Epidermal melanocyte (primary cell): ENCODE results near the gene GNG10.
"Not testable (repeated sequence)": the region's sequence is repeated elsewhere in the genome, so short reads cannot be mapped to it uniquely, and the experiment has no call there.

Source experiments
- DNase-seq: peaks from one replicate; pipeline ENCODE4 v3.0.0; 2011; ENCODE audit warnings: low spot score; ENCODE audit not compliant: insufficient read length

Gene GNG10

DNA sequence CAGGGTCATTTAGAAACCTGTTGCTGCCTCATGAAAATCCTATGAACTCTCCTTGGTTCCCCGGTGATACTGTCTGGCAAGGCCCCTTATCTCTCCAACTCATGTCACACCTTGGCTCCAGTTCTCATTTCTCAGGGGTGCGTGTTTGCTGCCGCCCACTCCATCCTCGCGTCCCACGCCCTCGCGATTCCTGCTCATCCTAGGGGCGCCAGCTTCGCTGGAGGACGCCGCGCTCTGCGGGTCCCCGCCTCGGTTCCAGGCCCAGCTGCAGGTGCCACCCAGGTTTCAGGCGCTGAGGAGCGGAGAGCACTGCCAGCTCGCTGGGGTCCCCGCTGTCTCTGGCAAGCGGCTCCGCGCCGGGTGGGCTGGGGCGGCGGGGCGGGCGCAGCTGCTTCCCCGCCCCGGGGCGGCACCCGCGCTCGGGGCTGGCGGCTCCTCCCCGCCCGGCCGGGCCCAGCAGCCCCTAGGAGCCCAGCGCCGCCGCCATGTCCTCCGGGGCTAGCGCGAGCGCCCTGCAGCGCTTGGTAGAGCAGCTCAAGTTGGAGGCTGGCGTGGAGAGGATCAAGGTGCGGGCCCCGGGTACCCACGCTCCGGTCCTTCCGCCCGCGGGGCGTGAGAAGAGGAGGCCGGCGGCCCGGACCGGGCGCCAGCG, at the start of gene GNG10:
Gene GNG10, plus strand, starts transcription at position 456 of the 652 bp plus-strand sequence. Its CDS starts 30 bp downstream, at position 486.
- DNase-seq: peak; percentile 75

DNA sequence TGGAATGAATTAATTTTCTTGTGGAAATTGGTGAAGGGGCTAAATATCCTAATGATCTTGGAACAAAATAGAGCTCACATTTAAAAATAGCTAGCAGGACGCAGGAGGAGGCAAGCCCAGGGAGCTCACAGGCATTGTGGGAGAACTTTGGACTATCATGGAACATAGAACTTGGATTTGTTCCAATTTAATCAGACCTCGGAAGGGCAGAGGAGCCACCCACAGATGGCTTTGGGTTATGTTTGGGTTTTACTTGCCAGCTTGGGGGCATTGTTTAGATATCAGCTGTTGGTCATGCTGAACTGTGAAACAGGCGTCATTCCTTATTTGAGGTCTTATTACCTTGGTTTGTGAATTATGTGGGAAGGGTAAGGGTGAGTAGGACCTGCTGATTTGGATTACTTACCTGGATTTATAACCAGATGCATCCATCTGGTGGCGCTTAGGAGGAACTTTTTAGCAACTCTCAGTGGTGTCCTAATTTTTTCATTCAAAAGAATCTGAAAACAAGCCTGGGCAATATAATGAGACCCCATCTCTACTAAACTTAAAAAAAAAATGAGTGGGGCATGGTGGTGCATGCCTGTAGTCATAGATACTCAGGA, 47.9 kb upstream of the GNG10 start:
- DNase-seq: no peak

DNA sequence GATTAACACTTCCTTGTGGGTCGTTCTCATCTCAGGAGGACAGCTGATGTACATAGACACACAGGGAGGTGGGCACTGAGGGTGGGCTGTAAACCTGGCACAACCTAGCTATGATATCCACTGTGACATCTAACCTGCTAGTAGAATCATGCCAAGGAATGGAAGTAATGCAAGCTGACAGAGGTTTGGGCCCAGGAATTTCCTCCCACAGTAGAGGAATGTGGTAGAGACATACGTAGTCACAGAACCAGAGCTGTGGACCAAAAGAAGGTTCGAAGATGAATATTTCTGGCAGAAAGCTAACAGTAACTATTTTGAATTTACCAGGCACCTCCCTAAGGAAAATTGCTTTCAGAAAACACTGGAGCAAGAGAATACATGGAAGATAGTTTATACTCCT, 45.5 kb upstream of the GNG10 start:
- no peak for DNase-seq

DNA sequence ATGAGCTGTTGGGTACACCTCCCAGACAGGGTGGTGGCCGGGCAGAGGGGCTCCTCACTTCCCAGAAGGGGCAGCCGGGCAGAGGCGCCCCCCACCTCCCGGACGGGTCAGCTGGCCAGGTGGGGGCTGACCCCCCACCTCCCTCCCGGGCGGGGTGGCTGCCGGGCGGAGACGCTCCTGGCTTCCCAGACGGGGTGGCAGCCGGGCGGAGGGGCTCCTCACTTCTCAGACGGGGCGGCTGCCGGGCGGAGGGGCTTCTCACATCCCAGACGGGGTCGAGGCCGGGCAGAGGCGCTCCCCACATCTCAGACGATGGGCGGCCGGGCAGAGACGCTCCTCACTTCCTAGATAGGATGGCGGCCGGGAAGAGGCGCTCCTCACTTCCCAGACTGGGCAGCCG, 44.1 kb upstream of the GNG10 start:
- not testable (repeated sequence) for DNase-seq

DNA sequence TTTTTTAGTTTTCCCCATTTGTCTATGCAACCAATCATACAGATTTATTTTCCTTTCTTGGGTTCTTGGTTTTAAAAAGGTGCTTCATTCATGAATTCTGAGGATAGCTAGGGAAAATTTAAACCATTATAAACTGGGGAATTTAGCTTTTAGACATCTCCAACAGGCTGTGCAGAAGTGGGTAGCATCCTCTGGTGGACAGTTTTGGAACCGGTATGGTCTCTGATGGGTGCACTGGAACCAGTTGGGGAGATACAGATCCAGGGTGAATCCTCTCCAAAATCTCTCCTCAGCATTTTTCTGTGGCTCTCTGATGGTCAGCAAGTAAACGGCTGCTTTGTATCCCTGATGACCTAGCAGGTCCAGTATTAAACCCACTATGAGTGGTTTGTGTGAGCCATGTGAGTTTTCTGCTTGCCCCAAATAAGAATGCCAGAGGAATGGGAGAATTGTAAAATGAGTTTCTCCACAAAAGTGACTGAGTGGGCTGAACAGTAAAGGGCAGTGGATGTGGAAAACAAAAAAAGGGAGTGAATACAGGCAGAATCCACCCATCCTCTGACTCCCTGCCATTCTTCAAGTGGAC, 39.4 kb upstream of the GNG10 start:
- DNase-seq: no peak

DNA sequence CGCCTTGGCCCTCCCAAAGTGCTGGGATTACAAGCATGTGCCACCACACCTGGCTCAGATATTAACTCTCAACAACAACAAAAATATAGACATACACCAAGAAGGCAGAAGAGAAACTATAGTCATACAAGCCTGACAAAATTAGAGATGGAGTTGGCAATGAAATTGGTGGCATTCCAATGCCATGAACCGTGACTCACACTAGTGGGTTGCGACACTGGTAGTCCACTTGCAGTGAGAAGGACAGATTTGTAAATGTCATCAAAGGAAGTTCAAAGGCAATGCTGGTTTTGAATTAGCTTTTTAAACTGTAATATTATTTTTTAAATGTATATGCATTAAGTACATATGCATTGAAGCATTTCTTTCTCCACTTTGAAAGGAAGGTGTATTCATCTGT, 38.8 kb upstream of the GNG10 start:
- DNase-seq: peak; percentile 63

DNA sequence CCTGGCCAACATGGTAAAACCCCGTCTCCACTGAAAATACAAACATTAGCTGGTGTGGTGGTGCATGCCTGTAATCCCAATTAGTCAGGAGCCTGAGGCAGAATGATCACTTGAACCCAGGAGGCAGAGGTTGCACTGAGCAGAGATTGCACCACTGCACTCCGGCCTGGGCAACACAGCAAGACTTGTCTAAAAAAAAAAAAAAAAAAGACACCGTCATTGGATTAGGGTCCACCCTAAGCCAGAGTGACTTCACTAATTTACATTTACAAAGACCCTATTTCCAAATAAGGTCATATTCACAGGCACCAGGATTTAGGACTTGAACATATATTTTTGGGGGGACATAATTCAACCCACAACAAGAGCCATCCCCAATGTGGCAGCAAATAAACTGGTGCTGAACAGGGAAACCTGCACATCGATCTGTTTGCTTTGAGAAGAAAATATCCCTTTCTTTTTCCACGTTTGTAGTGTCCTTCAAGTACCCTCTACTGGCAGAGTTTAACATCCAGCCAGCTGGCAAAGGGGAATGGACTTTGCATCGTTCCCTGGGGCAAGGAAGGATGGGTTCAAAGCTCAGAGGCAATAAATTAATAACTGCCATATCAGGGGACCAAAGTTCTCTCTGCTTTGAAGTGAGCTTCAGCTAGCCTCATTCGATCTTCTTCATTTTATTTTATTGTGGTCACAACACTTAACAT, 34.0 kb upstream of the GNG10 start:
- no peak for DNase-seq

DNA sequence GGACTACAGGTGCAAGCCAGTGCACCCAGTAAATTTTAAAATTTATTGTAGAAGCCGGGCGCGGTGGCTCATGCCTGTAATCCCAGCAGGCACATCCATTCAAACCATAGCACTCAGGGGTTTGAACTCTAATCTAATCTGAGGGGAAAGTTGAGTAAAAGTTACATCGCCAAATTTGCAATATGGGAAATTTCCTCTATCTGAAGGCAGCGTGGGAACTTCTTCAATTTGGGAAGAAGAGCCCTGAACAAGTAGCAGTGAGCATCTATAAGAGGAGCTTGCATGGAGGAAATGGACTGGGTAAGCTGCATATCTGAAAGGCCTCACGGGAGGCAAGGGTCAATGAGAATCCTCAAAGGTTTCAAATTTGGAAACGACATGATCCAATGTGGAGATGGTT, 33.0 kb upstream of the GNG10 start:
- DNase-seq: no peak

DNA sequence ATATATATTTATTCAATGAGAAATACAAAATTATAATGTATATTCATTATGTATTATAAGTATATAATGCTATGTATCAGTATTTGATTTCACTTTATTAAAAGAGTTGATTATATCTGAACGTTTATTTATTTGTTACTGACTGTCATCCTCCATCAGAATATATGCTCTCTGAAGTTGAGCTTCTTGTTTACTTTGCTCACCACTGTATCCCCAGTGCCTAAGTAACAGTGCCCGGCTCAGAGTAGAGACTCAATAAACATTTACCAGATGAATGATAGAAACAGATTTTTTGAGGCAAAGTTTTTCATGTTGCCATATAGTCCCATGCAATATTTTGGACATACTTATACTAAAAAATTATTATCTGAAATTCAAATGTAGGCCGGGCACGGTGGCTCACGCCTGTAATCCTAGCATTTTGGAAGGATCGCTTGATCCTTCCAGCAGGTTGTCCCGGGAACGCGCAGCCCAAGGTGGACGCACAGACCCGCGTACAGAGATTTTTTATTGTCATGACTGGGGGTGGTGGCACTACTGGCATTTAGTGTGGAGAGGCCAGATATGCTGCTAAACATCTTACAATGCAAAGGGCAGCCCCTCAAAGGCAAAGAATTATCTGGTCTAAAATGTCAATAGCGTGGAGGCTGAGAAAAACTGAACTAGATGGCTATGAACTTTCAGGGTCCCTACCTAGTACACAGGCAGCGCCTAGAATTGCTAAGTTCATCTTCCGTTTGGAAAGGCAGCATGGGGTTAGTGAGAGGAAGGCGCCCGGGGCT, 31.0 kb upstream of the GNG10 start:
- no peak for DNase-seq

DNA sequence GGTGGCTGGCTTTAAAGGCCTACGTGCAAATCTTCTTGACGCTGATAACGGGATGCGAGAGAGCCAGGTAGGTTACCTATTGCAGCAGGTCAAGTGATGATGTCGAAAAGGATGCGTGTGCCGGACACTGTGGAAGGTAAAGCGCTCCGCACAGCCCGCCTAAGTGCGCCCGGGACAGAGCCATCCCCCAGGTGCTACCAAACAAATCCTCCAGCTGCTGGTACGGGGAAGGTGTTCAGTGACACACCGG, 30.5 kb upstream of the GNG10 start:
- DNase-seq: no peak

DNA sequence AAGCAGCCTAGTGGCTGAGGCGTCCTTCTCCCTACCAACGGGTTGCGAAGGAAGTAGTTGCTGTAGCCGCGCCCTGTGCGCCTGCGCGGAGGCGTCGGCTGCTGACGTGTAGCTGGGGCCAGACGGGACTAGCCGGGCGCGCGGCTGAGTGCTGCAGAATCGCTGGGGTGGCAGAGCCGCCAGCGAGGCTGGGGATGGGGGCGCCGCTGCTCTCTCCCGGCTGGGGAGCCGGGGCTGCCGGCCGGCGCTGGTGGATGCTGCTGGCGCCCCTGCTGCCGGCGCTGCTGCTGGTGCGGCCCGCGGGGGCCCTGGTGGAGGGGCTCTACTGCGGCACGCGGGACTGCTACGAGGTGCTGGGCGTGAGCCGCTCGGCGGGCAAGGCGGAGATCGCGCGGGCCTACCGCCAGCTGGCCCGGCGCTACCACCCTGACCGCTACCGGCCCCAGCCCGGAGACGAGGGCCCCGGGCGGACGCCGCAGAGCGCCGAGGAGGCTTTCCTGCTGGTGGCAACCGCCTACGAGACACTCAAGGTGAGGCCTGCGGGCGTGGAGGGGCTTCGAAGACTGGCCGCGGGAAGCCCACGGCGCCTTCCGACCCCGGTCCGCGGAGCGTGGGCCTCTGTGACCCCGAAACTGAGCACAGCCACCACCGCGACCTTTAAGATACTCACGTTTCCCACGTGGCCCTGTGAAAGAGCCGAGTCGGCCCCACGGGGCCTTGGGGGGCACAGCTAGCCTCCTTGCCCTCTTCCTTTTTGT, 30.0 kb upstream of the GNG10 start, which contains the start of gene DNAJC25:
Gene DNAJC25, plus strand, starts transcription at position 121 of the 758 bp plus-strand sequence. Its CDS starts 74 bp downstream, at position 195.
- peak; percentile 100 for DNase-seq

DNA sequence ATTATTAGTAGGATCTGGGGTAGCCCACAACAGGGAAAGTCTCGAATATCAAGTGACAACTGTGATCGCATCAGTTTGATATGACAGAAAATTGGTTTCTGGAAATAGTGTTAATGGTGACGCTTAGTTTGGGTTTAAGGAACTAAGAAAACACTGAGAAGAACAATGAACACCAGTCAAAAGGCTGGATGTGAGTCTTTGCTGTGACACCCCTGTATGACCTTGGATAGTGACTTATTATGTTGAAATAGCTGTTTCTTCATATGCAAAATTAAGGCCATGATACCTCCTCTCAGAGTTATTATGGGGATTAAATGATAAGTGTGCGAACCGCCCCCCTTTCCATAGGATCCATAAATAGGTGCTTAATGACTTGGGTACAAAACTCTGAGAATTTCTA, 29.3 kb upstream of the GNG10 start:
- no peak for DNase-seq

DNA sequence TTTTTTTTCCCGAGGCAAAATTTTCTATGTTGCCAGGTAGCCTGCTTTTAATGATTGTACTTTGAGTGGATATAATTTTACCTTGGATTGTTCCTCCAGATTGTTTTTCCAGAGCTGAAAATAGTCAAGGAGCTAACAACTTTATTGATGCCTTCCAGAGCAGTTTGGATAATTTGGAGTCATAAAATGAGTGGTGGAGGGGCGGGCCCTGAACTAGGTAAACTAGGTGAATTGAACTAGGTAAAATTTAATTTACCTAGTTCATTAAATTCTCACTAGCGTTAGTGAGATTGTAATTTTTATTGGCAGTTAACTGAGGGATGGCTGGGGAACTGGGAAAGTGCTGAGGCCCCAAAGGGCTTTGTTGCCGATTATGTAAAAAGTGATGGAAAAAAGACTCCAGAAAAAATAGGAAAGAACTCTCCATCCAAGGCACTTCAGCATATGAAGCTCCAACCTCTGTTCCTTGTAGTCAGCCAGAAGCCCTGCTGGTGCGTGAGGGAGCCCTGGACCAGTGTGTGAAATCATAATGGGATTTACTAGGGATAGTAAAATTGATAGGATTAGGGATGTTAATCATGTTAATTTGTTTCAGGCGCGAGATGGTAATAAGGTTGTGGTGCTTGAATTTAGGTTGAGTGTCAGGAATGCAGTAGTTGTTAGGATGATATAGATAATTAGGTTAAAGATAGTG, 28.6 kb upstream of the GNG10 start:
- no peak for DNase-seq

DNA sequence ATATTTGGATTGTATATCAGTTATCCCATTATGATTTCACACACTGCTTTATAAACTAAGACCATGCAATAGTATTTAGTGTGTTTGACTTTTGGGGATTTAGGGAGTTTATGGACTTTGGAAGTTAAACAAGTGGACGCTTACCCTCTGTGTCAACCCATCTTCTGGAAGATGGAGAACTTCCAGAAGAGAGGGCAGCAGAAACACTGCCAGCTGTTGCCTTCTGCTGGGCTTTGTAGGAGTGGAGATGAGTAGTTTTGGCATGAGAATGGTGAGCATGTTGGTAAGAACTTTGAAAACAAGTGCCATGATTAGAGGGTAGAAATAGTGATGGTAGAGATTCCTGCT, 28.0 kb upstream of the GNG10 start:
- no peak for DNase-seq

DNA sequence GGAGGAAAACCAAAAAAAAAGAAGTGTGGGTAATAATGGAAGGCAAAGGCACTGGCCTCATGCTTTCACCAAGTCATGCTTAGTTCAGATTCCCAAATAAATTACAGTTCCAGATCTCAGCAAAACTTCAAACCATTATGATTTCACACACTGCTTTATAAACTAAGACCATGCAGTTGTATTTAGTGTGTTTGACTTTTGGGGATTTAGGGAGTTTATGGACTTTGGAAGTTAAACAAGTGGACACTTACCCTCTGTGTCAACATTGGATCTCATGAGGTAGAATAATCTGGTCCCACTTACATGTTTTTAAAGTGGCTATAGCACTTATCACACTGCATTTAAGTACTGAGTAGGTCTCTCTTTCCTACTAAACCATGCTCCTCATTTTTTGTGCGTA, 26.5 kb upstream of the GNG10 start:
- DNase-seq: no peak

DNA sequence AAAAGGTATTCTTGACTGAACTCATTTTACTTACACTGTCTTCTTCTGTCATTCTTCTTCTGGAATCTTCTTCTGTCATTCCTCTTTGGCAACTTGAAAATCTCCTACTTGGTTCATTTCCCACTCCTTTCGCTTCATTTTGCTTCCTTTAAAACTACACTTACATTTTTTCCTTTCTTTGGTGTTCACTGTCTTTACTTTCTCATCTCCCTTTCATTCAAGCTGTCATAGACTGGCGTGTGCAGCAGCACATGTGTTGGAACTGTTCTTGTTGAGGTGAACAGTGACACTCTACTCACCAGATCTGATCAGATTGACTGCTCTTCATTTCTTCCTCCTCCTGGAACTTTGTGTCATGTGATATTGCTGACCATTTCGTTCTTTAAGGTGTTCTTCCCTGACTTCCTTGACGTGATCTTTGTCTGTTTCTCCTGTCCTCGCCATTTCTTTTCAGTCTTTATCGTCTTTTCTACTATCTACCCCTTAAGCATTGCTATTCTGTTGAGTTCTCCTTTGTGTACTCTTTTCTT, 23.9 kb upstream of the GNG10 start:
- no peak for DNase-seq

DNA sequence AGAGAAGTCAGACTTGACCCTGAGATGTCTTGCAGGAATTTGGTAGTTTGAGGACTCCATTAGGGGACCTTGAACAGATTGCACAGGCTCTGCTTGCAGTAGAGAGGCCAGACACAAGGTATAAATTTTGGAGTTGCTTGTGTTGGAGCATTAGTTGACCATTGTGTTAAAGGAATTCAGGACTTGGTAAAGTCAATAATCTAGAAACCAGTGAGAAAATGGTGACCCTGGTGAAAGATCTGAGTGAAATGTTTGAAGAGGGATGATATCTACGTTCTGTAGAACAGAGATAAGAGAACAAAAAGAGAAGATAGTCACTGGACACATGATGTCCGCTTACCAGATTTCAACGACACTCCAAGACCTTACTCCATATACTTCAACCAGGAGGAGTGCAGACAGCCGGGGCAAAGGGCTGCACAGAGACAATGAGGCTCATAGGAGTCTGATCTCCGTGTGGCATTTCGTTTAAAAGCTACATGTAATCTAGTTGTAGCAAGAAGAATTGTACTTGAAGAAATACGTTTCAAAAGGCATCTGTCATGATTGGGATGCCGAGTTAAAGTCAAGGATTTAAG, 17.1 kb upstream of the GNG10 start:
- no peak for DNase-seq

DNA sequence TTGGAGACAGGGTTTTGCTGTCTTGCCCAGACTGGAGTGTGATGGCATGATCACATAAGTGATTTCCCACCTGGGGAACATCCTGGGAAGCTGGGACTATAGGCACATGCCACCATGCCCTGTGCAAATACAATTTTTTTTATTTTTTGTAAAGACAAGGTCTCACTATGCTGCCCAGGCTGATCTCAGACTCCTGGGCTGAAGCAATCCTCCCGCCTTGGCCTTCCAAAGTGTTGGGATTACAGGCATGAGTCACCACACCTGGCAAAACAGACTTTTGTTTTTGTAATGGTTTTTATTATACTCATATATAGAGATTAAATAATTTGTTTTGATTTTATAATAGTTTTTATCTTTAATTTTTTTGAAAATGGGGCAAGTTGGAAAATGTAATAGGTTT, 15.6 kb upstream of the GNG10 start:
- DNase-seq: no peak

DNA sequence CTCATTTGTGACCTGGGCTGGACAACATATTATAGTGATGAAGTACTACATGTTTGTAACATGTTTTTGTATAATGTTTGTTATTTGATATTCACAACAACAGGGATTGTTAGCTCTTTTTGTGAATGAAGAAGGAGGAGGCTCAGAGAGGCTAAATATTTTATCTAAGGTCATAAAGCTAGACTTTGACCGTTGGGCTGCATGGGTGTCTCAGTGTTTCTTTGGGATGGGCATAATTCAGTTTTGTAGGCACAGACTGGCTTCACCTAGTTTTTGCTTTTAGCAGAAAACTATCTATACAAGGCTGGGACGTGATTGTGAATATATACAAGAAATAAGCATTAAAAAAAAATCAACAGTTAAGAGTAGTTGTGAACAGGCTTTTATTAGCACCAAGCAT, 15.0 kb upstream of the GNG10 start:
- DNase-seq: no peak

DNA sequence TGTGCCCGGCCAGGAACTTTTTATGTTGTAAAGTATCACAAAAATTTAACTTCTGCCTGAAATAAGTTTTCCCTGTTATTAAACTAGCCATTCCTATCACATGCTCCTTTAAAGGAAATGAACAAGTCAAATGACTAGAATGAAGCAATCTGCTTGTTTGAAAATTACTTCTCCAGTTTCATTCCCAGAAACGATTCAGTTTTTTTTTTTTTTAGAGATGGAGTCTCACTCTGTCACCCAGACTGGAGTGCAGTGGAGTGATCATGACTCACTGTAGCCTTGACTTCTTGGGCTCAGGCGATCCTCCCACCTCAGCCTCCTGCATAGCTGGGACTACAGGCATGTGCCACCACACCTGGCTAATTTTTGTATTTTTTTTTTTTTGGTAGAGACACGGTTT, 13.3 kb upstream of the GNG10 start:
- peak; percentile 63 for DNase-seq
